Measurements from ENCODE around the gene RREB1. TPM values are rescaled to one million over a fixed set of nuclear protein-coding genes. Genes with fewer than 3 reads are reported as not detected.
A peak's percentile ranks its signal among the peaks of the same experiment; 100 is the strongest.
"Not testable (repeated sequence)": the region's sequence is repeated elsewhere in the genome, so short reads cannot be mapped to it uniquely, and the experiment has no call there.

Gene RREB1
- total RNA-seq, 2 experiments from 2014 or later, result 14.7 to 18.1 TPM

DNA sequence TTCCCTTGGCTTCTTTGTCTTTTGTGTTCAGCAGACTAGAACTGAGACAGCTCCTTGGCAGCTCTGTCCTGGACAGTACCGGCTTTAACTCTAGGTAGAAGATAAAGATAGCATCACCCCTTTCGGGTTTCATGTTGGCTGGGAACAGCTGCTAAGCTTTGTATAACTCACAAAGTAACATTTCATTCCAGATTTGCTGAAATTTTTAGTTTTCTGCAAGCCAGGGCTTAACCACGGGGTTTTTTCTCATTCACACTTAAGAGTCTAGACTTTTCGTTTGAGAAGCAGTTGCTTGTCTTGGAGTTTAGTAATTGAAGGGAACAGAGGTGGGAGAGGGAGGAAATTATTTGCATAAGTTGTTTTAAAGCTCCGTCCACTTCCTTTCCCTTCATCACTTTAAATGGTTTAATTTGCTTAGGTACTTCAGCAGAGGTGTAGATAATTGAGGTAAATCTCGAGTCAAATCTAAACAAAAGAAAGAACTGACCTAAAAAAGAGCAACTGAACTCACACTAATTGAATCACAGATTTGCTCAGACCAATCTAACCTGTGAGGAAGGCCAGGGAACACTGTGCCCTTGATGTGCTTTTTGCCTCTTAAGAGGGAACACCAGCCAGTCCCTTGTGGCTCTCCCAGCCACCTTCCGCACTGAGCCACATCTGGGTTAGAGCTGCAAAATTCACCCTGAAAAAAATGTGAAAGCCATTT is 48.3 kb downstream of the RREB1 start:
- H3K36me3 Mint-ChIP-seq (ENCODE audit: low read depth), result peaks cover 6% of the 10 kb centered on the region
- peaks cover 79% of the 10 kb centered on the region for H3K4me1 Mint-ChIP-seq
- POLR2A ChIA-PET, result no interaction called here
- H3K27ac Mint-ChIP-seq, result peak overlapping the region; percentile 53
- no peak overlapping the region for H3K4me3 Mint-ChIP-seq
- no peak for DNase-seq
- no peaks in the 10 kb centered on the region for H3K27me3 Mint-ChIP-seq
- intact Hi-C loops (cut with DNase I, micrococcal nuclease), result loop anchor here (2.0 kb wide), 2 partner anchors 19 to 69 kb away; no protein-coding TSS in a partner anchor
- no peaks in the 10 kb centered on the region for H3K9me3 Mint-ChIP-seq (ENCODE audit: low read depth)
- peak; percentile 20 for ATAC-seq
- CTCF ChIA-PET, result interaction anchor here (1.2 to 3.0 kb wide), 2 partner anchors 11 to 31 kb away, joined by 7 to 10 read pairs; no protein-coding TSS in a partner anchor

DNA sequence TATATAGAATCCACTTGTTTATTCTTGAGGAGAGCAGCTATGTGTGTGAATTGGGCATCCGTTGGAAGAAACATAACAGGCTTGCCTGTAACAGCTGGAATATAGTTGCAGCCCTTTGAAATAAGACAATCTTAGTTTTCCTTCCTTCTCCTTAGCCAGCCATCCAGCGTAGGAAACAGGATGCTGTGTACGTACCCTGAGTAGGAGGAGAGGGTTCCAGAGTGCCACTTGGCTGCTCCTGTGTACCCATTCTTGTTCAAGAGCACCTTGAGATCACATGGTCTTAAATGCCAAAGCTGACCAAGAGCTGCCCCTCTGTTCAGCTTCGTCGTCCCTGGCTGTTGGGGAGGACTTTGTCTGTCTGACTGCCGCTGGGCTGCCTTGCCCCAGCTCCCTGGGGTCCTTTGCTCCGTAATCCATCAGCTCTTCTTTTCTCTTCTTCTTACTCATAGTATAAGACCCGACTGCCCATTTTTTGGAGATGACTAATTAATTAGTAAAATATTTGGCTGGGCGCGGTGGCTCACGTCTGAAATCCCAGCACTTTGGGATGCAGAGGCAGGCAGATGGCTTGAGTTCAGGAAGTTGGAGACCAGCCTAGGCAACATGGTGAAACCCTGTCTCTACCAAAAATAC is 49.0 kb downstream of the RREB1 start:
- POLR2A ChIA-PET, result interaction anchor here (0.6 kb wide), 1 partner anchor 72 kb away, joined by 8 read pairs; no protein-coding TSS in a partner anchor

DNA sequence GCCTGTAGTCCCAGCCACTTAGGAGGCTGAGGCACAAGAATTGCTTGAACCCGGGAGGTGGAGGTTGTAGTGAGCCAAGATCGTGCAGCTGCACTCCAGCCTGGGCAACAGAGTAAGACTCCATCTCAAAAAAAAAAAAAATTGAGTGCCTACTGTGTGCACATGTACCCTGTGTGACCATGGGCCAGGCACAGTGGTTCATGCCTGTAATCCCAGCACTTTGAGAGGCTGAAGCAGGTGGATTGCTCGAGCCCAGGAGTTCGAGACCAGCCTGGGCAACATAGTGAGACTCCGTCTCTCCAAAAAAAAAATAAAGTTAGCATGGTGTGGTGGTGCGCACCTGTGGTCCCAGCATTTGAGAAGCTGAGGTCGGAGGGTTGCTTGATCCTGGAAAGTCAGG is 49.5 kb downstream of the RREB1 start:
- CTCF ChIA-PET; H3K36me3 Mint-ChIP-seq (ENCODE audit: low read depth); DNase-seq; H3K9me3 Mint-ChIP-seq (ENCODE audit: low read depth); H3K27me3 Mint-ChIP-seq; H3K27ac Mint-ChIP-seq; intact Hi-C loops (cut with DNase I, micrococcal nuclease); ATAC-seq; H3K4me3 Mint-ChIP-seq: not testable (repeated sequence)
- H3K4me1 Mint-ChIP-seq, result peaks cover 78% of the 10 kb centered on the region
- POLR2A ChIA-PET, result interaction anchor here (0.6 kb wide), 1 partner anchor 73 kb away, joined by 8 read pairs; no protein-coding TSS in a partner anchor

More for the DNA sequence above, 49.0 kb downstream of the RREB1 start:
- intact Hi-C loops (cut with DNase I, micrococcal nuclease), result no loop called here
- Mint-ChIP-seq H3K4me3 (no peak overlapping the region), H3K4me1 (peaks cover 82% of the 10 kb centered on the region), H3K36me3 (ENCODE audit: low read depth) (peaks cover 6% of the 10 kb centered on the region), H3K27ac (peak overlapping the region; percentile 1), H3K9me3 (ENCODE audit: low read depth) (no peaks in the 10 kb centered on the region), H3K27me3 (no peaks in the 10 kb centered on the region)
- ATAC-seq, result no peak
- no peak for DNase-seq
- CTCF ChIA-PET, result interaction anchor here (3.0 kb wide), 1 partner anchor 10 kb away, joined by 10 read pairs; no protein-coding TSS in a partner anchor

DNA sequence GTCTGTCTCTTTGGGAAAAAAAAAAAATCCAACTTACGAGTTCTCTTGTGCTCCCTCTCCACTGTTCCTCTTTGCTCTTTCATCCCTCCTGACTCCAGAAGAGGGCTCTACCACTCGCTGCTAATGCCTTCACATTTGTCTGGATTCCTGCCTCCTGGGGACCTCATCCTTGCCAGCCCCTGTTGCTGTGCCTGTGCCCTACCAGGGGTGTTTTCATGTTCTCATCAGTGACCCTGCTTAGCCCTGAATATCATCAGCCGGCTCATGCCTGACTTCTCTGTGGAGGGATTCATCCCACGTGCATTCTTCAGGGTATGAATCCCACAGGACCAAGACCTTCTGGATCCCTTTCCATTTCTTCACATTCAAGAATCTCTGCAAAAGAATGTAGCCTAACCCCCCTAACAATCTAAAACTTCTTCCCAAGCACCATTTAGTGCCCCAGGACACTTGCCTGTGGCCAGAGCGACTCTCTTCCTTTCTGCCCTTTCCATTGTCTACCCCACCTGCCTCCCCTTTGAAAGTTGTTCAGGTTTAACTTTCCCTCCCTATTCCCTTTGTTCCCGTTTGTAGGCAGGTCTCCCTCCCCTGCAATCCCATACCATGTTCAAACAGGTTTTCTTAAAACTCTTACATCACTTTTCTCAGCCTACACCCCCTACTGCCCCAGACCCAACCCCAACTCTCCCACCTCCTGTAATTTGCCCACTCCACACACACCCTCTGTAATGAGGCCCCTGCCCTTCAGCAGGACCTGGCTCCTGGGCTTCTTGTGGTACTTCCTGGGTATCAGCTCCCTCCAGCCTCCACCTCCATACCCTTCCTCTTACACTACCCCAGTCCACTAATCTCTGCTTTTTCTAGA is 50.2 kb downstream of the RREB1 start:
- Mint-ChIP-seq H3K27ac (no peak overlapping the region), H3K9me3 (ENCODE audit: low read depth) (no peaks in the 10 kb centered on the region), H3K36me3 (ENCODE audit: low read depth) (peaks cover 6% of the 10 kb centered on the region), H3K27me3 (no peaks in the 10 kb centered on the region), H3K4me1 (peaks cover 75% of the 10 kb centered on the region), H3K4me3 (no peak overlapping the region)
- DNase-seq (no peak), ATAC-seq (no peak)
- ChIA-PET CTCF (no interaction called here), POLR2A (no interaction called here)
- intact Hi-C loops (cut with DNase I, micrococcal nuclease), result no loop called here

DNA sequence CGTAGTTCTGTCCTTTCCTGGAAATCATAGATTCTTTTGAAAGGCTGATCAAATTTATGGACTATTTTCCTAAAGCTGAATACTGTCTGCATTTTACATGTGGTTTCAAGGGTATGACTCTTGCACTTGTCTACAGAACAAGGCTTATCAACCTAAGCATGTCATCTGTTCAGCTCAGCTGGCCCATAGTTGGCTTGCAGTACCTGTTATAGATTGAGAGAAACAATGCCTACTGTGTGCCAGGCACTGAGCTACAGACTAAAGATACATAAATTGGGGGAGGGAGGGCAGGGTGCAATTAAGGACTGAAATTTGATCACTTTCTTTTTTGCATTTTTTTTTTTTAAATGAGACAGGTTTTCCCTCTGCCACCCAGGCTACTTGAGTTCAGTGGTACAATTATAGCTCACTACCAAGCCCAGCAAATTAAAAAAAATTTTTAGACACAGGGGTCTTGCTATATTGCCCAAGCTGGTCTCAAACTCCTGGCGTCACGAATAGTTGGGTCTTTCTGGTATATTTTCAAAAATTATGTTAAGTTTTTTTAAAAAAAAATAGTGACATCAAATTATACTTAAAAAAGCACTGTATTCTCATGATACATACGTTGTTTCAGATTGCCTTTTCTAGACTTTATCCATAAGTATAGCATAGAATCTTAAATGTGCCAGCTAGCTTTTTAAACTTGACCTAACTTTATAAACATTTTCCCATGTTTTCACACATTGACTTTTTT is 52.2 kb downstream of the RREB1 start:
- H3K36me3 Mint-ChIP-seq (ENCODE audit: low read depth), result peaks cover 5% of the 10 kb centered on the region
- H3K9me3 Mint-ChIP-seq (ENCODE audit: low read depth), result no peaks in the 10 kb centered on the region
- CTCF ChIA-PET, result interaction anchor here (0.7 kb wide), 1 partner anchor 62 kb away, joined by 3 read pairs; no protein-coding TSS in a partner anchor
- no peak for ATAC-seq
- no peaks in the 10 kb centered on the region for H3K27me3 Mint-ChIP-seq
- H3K4me1 Mint-ChIP-seq, result peaks cover 63% of the 10 kb centered on the region
- H3K27ac Mint-ChIP-seq, result no peak overlapping the region
- intact Hi-C loops (cut with DNase I, micrococcal nuclease), result no loop called here
- no peak overlapping the region for H3K4me3 Mint-ChIP-seq
- POLR2A ChIA-PET, result interaction anchor here (0.7 to 1.1 kb wide), 2 partner anchors 132 to 303 kb away, joined by 3 to 4 read pairs; no protein-coding TSS in a partner anchor
- no peak for DNase-seq

DNA sequence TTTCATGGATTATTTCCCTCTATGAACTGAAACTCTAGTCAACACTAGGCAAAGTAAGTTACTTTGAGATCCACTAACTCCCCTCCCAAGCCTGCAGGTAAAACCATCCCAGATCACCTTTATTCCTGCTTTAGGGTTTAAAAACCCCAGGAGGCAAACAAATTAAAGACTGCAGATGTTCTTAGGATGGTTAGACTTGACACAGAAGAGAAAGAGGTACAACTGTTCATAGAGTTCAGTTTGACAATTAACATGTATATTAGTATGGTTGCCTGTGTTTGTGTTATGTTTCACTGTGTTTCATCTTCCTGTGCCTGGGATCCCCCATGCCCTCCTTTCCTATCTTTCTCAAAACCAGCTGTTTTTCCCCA is 53.5 kb downstream of the RREB1 start:
- Mint-ChIP-seq H3K27ac (no peak overlapping the region), H3K9me3 (ENCODE audit: low read depth) (no peaks in the 10 kb centered on the region), H3K27me3 (no peaks in the 10 kb centered on the region), H3K4me1 (peaks cover 57% of the 10 kb centered on the region), H3K4me3 (no peak overlapping the region), H3K36me3 (ENCODE audit: low read depth) (peaks cover 4% of the 10 kb centered on the region)
- DNase-seq, result no peak
- ChIA-PET CTCF (interaction anchor here (1.1 kb wide), 1 partner anchor 8 kb away, joined by 4 read pairs; no protein-coding TSS in a partner anchor), POLR2A (no interaction called here)
- intact Hi-C loops (cut with DNase I, micrococcal nuclease), result no loop called here
- ATAC-seq, result no peak

DNA sequence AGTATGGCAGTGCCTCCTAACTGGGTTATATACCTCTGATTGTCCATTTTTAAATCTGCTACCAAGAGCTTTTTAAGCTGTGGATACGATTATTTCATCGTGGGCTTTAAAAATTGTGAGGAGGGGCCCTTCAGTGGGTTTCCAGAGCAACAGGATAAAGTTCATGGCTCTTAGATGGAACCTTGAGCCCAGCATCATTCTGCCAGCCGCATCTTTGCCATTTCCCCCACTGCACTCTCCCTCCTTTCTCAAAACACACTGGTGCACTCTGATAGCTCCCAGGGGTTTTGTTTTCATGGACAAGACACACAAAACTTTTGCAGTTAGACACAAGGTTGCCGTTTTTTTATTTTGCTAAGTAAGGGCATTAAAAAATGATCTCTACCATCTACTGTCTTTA is 54.1 kb downstream of the RREB1 start:
- intact Hi-C loops (cut with DNase I, micrococcal nuclease), result no loop called here
- ATAC-seq (no peak), DNase-seq (no peak)
- no peak overlapping the region for H3K27ac Mint-ChIP-seq
- ChIA-PET CTCF (interaction anchor here (0.6 to 1.1 kb wide), 3 partner anchors 8 to 484 kb away, joined by 3 to 4 read pairs (median 4); no protein-coding TSS in a partner anchor), POLR2A (interaction anchor here (1.0 kb wide), 1 partner anchor 34 kb away, joined by 3 read pairs; no protein-coding TSS in a partner anchor)
- peaks cover 4% of the 10 kb centered on the region for H3K36me3 Mint-ChIP-seq (ENCODE audit: low read depth)
- H3K4me1 Mint-ChIP-seq, result peaks cover 51% of the 10 kb centered on the region
- no peak overlapping the region for H3K4me3 Mint-ChIP-seq
- H3K27me3 Mint-ChIP-seq, result no peaks in the 10 kb centered on the region
- H3K9me3 Mint-ChIP-seq (ENCODE audit: low read depth), result no peaks in the 10 kb centered on the region

DNA sequence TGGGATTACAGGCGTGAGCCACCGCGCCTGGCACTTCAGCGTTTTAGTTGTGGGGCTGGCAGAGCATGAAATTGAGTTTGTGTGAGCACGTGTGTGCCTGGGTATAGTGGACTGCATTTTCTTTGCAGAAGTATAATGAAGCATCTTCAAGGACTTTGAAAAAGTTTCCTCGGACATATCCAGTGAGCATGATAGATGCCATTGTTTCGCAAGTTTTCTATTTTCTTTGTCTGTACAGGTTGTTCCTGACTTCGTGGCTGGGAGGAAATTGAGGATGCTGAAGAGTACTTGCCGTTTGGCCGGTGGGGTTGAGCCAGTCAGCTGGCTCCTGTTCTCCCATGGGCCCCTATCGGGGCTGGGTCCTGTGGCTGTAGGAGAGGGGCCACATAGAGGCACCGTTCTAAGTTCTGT is 55.9 kb downstream of the RREB1 start:
- H3K27me3 Mint-ChIP-seq, result no peaks in the 10 kb centered on the region
- ATAC-seq (no peak), DNase-seq (no peak)
- H3K27ac Mint-ChIP-seq, result no peak overlapping the region
- ChIA-PET CTCF (no interaction called here), POLR2A (no interaction called here)
- no peak overlapping the region for H3K4me3 Mint-ChIP-seq
- H3K36me3 Mint-ChIP-seq (ENCODE audit: low read depth), result peaks cover 4% of the 10 kb centered on the region
- H3K4me1 Mint-ChIP-seq, result peaks cover 44% of the 10 kb centered on the region
- no peaks in the 10 kb centered on the region for H3K9me3 Mint-ChIP-seq (ENCODE audit: low read depth)
- intact Hi-C loops (cut with DNase I, micrococcal nuclease), result no loop called here

DNA sequence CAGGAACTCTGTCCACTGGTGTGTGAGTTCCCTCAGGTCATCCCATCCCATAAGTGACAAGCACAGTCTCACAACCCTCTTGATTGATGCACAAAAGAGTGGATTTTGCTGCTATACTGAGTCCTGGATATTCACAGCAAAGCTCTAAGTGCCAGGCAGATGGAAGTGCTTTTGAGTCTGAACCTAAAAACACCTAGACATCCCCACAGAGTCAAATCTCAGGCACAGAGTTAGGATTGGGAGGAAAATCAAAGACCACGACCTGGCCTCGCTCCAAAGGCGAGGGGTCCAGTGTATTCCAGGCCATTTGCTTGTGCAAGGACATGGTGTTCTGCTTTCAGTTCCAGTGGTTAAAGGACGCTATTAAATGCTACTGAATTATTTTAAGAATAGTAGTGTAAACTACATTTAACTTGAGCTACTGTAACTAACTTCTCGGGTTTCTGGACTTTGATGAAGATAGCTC is 56.8 kb downstream of the RREB1 start:
- peaks cover 41% of the 10 kb centered on the region for H3K4me1 Mint-ChIP-seq
- no peaks in the 10 kb centered on the region for H3K27me3 Mint-ChIP-seq
- no peak overlapping the region for H3K27ac Mint-ChIP-seq
- no peak for ATAC-seq
- ChIA-PET CTCF (no interaction called here), POLR2A (no interaction called here)
- no peak for DNase-seq
- H3K9me3 Mint-ChIP-seq (ENCODE audit: low read depth), result no peaks in the 10 kb centered on the region
- H3K36me3 Mint-ChIP-seq (ENCODE audit: low read depth), result peaks cover 4% of the 10 kb centered on the region
- H3K4me3 Mint-ChIP-seq, result no peak overlapping the region
- intact Hi-C loops (cut with DNase I, micrococcal nuclease), result no loop called here

DNA sequence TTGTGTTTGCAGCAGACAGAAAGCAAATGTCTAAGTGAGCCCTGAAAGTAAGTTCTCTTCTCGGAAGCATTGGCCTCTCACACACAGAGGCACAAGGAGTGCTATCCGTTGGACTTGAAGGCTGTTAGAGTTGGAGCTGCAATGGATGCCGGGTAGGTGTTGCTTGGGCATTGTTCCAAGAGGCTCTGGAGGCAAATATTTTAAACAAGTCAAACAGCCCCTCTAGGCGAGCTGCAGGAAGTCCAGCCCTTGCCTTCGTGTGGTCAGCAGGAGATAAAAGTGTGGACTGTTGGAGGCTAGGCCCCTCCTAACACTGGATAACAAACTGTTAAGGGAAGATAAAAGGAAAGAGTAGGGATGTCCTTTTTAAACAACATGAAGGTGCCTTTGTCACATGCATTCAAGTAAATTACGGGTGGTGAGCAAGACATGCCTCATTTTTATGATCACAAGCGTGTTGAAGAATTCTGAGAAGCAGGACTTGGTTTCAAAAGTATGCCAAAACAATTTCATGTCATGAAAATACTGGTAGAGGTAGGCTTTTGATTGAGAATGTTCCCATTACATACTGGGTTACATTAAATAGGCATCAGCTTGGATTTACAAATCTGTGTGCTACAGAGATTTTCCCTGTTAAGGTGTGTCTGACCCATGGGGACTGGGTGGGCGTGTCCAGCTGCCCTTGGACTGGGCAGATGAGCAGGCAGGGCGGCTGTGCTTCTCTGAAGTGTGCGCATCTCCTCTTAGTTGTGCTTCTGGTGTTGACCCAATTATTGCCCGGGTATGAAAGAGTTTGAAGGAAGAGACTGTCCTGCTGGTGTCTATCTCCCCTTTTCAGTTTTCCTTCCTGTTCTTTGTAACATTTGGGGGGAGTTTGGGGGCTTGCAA is 57.5 kb downstream of the RREB1 start:
- CTCF ChIA-PET, result no interaction called here
- Mint-ChIP-seq H3K27me3 (no peaks in the 10 kb centered on the region), H3K4me1 (peaks cover 40% of the 10 kb centered on the region), H3K27ac (no peak overlapping the region), H3K9me3 (ENCODE audit: low read depth) (no peaks in the 10 kb centered on the region), H3K4me3 (no peak overlapping the region), H3K36me3 (ENCODE audit: low read depth) (peaks cover 4% of the 10 kb centered on the region)
- intact Hi-C loops (cut with DNase I, micrococcal nuclease), result no loop called here
- ATAC-seq (no peak), DNase-seq (no peak)
- POLR2A ChIA-PET, result no interaction called here
